A549 (cell line): Measurements from ENCODE around the gene IL22. TPM values are rescaled to one million over a fixed set of nuclear protein-coding genes. Genes with fewer than 3 reads are reported as not detected.

Experiments
- ATAC-seq, 2 experiments: fragments of 200-7000 bp in 1 of 2; fragments of >200 bp in 1 of 2; cut with Nextera tagmentation in 1 of 2; cut with Tn5 transposase in 1 of 2; 3 replicates each; pipeline versions ENCODE4 v1.8.0 to v1.9.1; 2018 to 2020; ENCODE audit warnings: mild to moderate bottlenecking in 1 of 2, moderate library complexity in 1 of 2
- CTCF ChIA-PET: fragments of 300-600 bp; sonication (Branson Sonifier 250); formaldehyde crosslinking; extraction: SDS; loops from one replicate; lab custom pipeline; 2021; ENCODE audit warnings: antibody characterized with exemption, inconsistent platforms; lab: Yijun Ruan, JAX
- POLR2A ChIA-PET: fragments of 350-600 bp; formaldehyde crosslinking; extraction: SDS; loops from one replicate; lab custom pipeline; 2021; ENCODE audit warnings: antibody characterized with exemption, inconsistent platforms; lab: Yijun Ruan, JAX
- DNase-seq, 2 experiments: peaks; one replicate each; pipeline versions ENCODE4 v3.0.0 to v3.0.0-alpha.2; 2011 to 2016; ENCODE audit warnings: low read depth in 1 of 2, low spot score in 1 of 2
- FAIRE-seq: peaks from 2 replicates; lab custom pipeline; 2011; peaks lifted over from hg19 to GRCh38; lab: Jason Lieb, UNC
- H3K27ac ChIP-seq, 2 experiments: fragments of >200 bp; sonication (Bioruptor Twin); formaldehyde crosslinking; 3 replicates each; pipeline ENCODE4 v1.5.1; 2016 to 2017
- H3K4me1 ChIP-seq: fragments of >200 bp; sonication (Bioruptor Twin); formaldehyde crosslinking; 3 replicates; pipeline ENCODE4 v1.6.1; 2016
- H3K4me2 ChIP-seq: fragments of >200 bp; sonication (Bioruptor Twin); formaldehyde crosslinking; 3 replicates; pipeline ENCODE4 v1.6.1; 2016
- H3K4me3 ChIP-seq: fragments of >200 bp; sonication (Bioruptor Twin); formaldehyde crosslinking; 3 replicates; pipeline ENCODE4 v1.5.1; 2016
- H3K9me3 ChIP-seq: fragments of >200 bp; sonication (Bioruptor Twin); formaldehyde crosslinking; 3 replicates; pipeline ENCODE4 v1.6.1; 2016
- CBX8 ChIP-seq: fragments of 200-600 bp; sonication (generic); IDR thresholded peaks from 2 replicates; pipeline ENCODE4 v1.6.1; 2016
- CEBPB ChIP-seq, 2 experiments: fragments of >200 bp in 1 of 2; sonication (Bioruptor Twin) in 1 of 2; formaldehyde crosslinking in 1 of 2; IDR thresholded peaks; 2 replicates each; pipeline ENCODE4 v1.6.1; 2012 to 2016
- E2F6 ChIP-seq: IDR thresholded peaks from 2 replicates; pipeline ENCODE4 v1.6.1; 2012; ENCODE audit warnings: low read depth, borderline replicate concordance
- EP300 ChIP-seq, 2 experiments: fragments of >200 bp; sonication (Bioruptor Twin); formaldehyde crosslinking; IDR thresholded peaks; 2 replicates in 1 of 2; 3 replicates in 1 of 2; pipeline ENCODE4 v1.6.1; 2016 to 2017
- ESRRA ChIP-seq: fragments of 150-350 bp; IDR thresholded peaks from 2 replicates; pipeline ENCODE4 v1.6.1; 2014; ENCODE audit warnings: mild to moderate bottlenecking, low read length, borderline replicate concordance
- FOSL2 ChIP-seq, 2 experiments: fragments of 450-650 bp in 1 of 2; fragments of >200 bp in 1 of 2; sonication (Bioruptor Twin) in 1 of 2; formaldehyde crosslinking; IDR thresholded peaks; 2 replicates each; pipeline versions ENCODE4 v1.5.0 to v1.6.1; 2016 to 2020; ENCODE audit warnings: mild to moderate bottlenecking in 1 of 2, moderate library complexity in 1 of 2
- GATA3 ChIP-seq: IDR thresholded peaks from 2 replicates; pipeline ENCODE4 v1.6.1; 2012; ENCODE audit warnings: borderline replicate concordance
- HOXB5 ChIP-seq: fragments of 250-450 bp; sonication (Bioruptor Pico); IDR thresholded peaks from 2 replicates; pipeline ENCODE4 v1.5.0; 2020; ENCODE audit warnings: mild to moderate bottlenecking, moderate library complexity
- JUN ChIP-seq, 2 experiments: fragments of >200 bp; sonication (Bioruptor Twin); formaldehyde crosslinking; IDR thresholded peaks; 2 replicates in 1 of 2; 3 replicates in 1 of 2; pipeline ENCODE4 v1.6.1; 2016 to 2017
- JUNB ChIP-seq: fragments of >200 bp; sonication (Bioruptor Twin); formaldehyde crosslinking; IDR thresholded peaks from 2 replicates; pipeline ENCODE4 v1.6.1; 2016
- KDM1A ChIP-seq: fragments of 200-600 bp; sonication (generic); IDR thresholded peaks from 2 replicates; pipeline ENCODE4 v1.6.1; 2016; ENCODE audit warnings: low read depth, mild to moderate bottlenecking
- MAFK ChIP-seq: fragments of 450-650 bp; IDR thresholded peaks from 2 replicates; pipeline ENCODE4 v1.6.1; 2014; ENCODE audit not compliant: partially characterized antibody
- MAZ ChIP-seq: fragments of 150-350 bp; IDR thresholded peaks from 2 replicates; pipeline ENCODE4 v1.6.1; 2014; ENCODE audit warnings: antibody characterized with exemption, low read depth, low read length, borderline replicate concordance
- NPAS2 ChIP-seq: fragments of 250-450 bp; sonication (Bioruptor Pico); IDR thresholded peaks from 2 replicates; pipeline ENCODE4 v1.8.0; 2022; ENCODE audit warnings: mild to moderate bottlenecking, moderate library complexity, borderline replicate concordance
- RFX5 ChIP-seq: fragments of 450-650 bp; IDR thresholded peaks from 2 replicates; pipeline ENCODE4 v1.7.1; 2014; ENCODE audit warnings: antibody characterized with exemption, mild to moderate bottlenecking, moderate library complexity
- TFCP2L1 ChIP-seq: fragments of 250-450 bp; sonication (Bioruptor Pico); IDR thresholded peaks from 2 replicates; pipeline ENCODE4 v1.5.0; 2021; ENCODE audit warnings: mild to moderate bottlenecking
- ZSCAN20 ChIP-seq: fragments of 250-450 bp; sonication (Bioruptor Pico); IDR thresholded peaks from 2 replicates; pipeline ENCODE4 v1.8.0; 2022; ENCODE audit warnings: mild to moderate bottlenecking, moderate library complexity
- WGBS: methylation state at CpG from one replicate; pipeline ENCODE4 v1.1.6; 2017; ENCODE audit errors: missing lambda C conversion rate; 5-methylcytosine and 5-hydroxymethylcytosine counted together
- polyA plus RNA-seq, 4 experiments: library from polyadenylated mRNA; depleted of rRNA in 3 of 4; stranded (reverse); fragments of >200 nt; fragmentation: RNase III in 1 of 4; extraction: RNeasy Plus Mini Kit Qiagen cat#74134 plus additional on column Dnase treatment in 1 of 4; gene quantifications; 2 replicates in 3 of 4; 3 replicates in 1 of 4; pipeline ENCODE4 v1.2.3, GENCODE V29; 2011 to 2017
- TF ChIP-seq, protein P1 (sequence below): IDR thresholded peaks from 2 replicates; pipeline ENCODE4 v1.6.1; 2012
- TF ChIP-seq, protein P2 (sequence below): fragments of 250-450 bp; sonication (Bioruptor Pico); IDR thresholded peaks from 2 replicates; pipeline ENCODE4 v1.5.0; 2020; ENCODE audit warnings: low read depth, mild to moderate bottlenecking, moderate library complexity

IL22 gene
- polyA plus RNA-seq, 2 of the 4 experiments (the other 2 are of a cell fraction): not detected

- TF ChIP-seq FOSL2 (IDR thresholded peaks at IDR 0.05) (no peak), FOSL2 (CRISPR knock-in tag; IDR thresholded peaks at IDR 0.05) (no peak), ZSCAN20 (CRISPR knock-in tag) (no peak), MAZ (no peak), ESRRA (no peak), CEBPB (IDR thresholded peaks at IDR 0.05) (no peak), JUN (IDR thresholded peaks at IDR 0.05) (no peak), MAFK (no peak), JUNB (no peak), E2F6 (no peak), NPAS2 (CRISPR knock-in tag) (no peak), RFX5 (no peak), GATA3 (no peak), EP300 (IDR thresholded peaks at IDR 0.05) (no peak), HOXB5 (CRISPR knock-in tag) (no peak), CBX8 (no peak)
- TF ChIP-seq, protein P1, sequence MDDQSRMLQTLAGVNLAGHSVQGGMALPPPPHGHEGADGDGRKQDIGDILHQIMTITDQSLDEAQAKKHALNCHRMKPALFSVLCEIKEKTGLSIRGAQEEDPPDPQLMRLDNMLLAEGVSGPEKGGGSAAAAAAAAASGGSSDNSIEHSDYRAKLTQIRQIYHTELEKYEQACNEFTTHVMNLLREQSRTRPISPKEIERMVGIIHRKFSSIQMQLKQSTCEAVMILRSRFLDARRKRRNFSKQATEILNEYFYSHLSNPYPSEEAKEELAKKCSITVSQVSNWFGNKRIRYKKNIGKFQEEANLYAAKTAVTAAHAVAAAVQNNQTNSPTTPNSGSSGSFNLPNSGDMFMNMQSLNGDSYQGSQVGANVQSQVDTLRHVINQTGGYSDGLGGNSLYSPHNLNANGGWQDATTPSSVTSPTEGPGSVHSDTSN: no peak
- TF ChIP-seq, all 56 proteins: peak for 0
- FAIRE-seq: no peak
- Histone ChIP-seq H3K4me2 (no peak overlapping the region), H3K4me1 (peaks cover 11% of the 10 kb centered on the region; the same call in 2 of the 3 replicates), H3K4me3 (no peak overlapping the region), H3K9me3 (no peaks in the 10 kb centered on the region), H3K27ac (no peak overlapping the region)
- DNase-seq: no peak
- CTCF ChIA-PET: interaction anchor here (3.1 kb wide), 1 partner anchor 20 kb away, joined by 15 read pairs; no protein-coding TSS in a partner anchor
- ATAC-seq: no peak
- POLR2A ChIA-PET: no interaction called here
Observed at GRCh38 chr12:68242777-68243176, 10.6 kb downstream of the IL22 start.

- Histone ChIP-seq H3K4me1 (peaks cover 15% of the 10 kb centered on the region; the same call in 2 of the 3 replicates), H3K9me3 (no peaks in the 10 kb centered on the region), H3K27ac (no peak overlapping the region), H3K4me3 (no peak overlapping the region)
- ATAC-seq (no peak), FAIRE-seq (no peak), DNase-seq (no peak)
- ChIA-PET CTCF (interaction anchor here (3.1 kb wide), 1 partner anchor 18 kb away, joined by 15 read pairs; no protein-coding TSS in a partner anchor), POLR2A (no interaction called here)
- WGBS: 88% methylated on average over 1 of the region's 1 CpG
- TF ChIP-seq TFCP2L1 (CRISPR knock-in tag) (no peak), JUN (IDR thresholded peaks at IDR 0.05) (no peak), KDM1A (no peak), NPAS2 (CRISPR knock-in tag) (no peak)
- TF ChIP-seq, all 56 proteins: peak for 0
- H3K4me2 ChIP-seq: no peak overlapping the region
Observed at GRCh38 chr12:68240975-68241374, 12.4 kb downstream of the IL22 start.

DNA sequence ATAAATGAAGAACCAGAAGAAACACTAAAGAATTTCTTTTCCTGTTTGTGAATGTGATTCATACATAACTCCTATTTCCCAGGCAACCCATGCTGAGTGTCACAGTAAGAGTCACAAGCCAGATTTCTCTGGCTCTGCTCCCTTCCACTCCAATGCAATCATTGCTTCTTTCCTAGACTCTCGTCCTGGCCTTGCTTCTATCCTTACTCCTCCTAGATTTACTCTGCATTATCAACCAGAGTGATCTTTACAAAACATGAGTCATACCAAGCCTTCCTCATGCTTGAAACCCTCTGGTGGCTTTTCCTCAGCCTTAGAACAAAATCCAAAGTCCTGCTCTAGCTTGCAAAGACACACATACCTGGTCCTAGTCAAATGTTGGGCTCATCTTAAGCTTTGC, 13.3 kb downstream of the IL22 start:
- ChIA-PET CTCF (interaction anchor here (3.1 kb wide), 1 partner anchor 17 kb away, joined by 15 read pairs; no protein-coding TSS in a partner anchor), POLR2A (no interaction called here)
- Histone ChIP-seq H3K4me1 (peaks cover 15% of the 10 kb centered on the region; the same call in 2 of the 3 replicates), H3K4me2 (no peak overlapping the region), H3K27ac (no peak overlapping the region), H3K9me3 (no peaks in the 10 kb centered on the region), H3K4me3 (no peak overlapping the region)
- FAIRE-seq (no peak), ATAC-seq (peak; percentile 64 to 67; a peak in 4 of 6 replicates), DNase-seq (peak in 1 of 2 experiments; percentile 52)
- 8% methylated on average over 1 of the region's 1 CpG for WGBS
- TF ChIP-seq GATA3 (0 out of 2 replicates have a peak, but pooled peaks have one; percentile 35), FOSL2 (IDR thresholded peaks at IDR 0.05) (0 out of 2 replicates have a peak, but pooled peaks have one; percentile 9), FOSL2 (CRISPR knock-in tag; IDR thresholded peaks at IDR 0.05) (peak; percentile 32; the same call in 1 of the 2 replicates)
- TF ChIP-seq, protein P2, sequence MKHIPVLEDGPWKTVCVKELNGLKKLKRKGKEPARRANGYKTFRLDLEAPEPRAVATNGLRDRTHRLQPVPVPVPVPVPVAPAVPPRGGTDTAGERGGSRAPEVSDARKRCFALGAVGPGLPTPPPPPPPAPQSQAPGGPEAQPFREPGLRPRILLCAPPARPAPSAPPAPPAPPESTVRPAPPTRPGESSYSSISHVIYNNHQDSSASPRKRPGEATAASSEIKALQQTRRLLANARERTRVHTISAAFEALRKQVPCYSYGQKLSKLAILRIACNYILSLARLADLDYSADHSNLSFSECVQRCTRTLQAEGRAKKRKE: no peak
- TF ChIP-seq, all 56 proteins: peak for 2
